Measurements from ENCODE around the gene SIDT1. TPM values are rescaled to one million over a fixed set of nuclear protein-coding genes. Genes with fewer than 3 reads are reported as not detected.

Gene SIDT1
- total RNA-seq, 1 experiment from 2014 or later = not detected

DNA sequence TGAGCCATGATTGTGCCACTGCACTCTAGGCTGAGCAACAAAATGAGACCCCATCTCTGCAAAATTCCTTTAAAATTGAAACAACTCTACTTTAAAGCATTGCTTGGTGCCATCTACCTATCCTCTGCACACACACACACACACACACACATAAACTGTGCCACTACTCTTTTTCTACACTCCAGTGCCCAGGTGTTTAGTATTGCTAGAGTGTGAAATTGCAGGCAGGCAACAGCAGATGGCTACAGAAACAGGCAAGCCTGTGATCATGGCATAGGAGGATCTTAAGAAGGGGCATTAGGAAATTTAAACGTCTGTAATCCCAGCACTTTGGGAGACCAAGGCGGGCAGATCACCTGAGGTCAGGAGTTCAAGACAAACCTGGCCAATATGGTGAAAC is 39.0 kb downstream of the SIDT1 start:
- Histone ChIP-seq H3K27me3 (ENCODE audit: insufficient read depth, low read length) (no peaks in the 10 kb centered on the region), H3K23ac (ENCODE audit: insufficient read length, low read depth, low read length) (no peak overlapping the region), H3K14ac (ENCODE audit: insufficient read depth, low read length) (no peak overlapping the region), H2AFZ (ENCODE audit: low read length) (no peak overlapping the region), H3K4me1 (ENCODE audit: insufficient read depth, low read length) (no peaks in the 10 kb centered on the region), H3K4ac (ENCODE audit: low read depth, low read length) (no peak overlapping the region), H3K27ac (ENCODE audit: insufficient read length, low read depth, low read length) (no peak overlapping the region), H3K79me1 (ENCODE audit: insufficient read depth, low read depth, low read length, poor library complexity, severe bottlenecking) (no peaks in the 10 kb centered on the region), H4K20me1 (ENCODE audit: control insufficient read depth, insufficient read depth, insufficient read length) (no peaks in the 10 kb centered on the region), H4K5ac (ENCODE audit: insufficient read length, low read depth, low read length) (no peak overlapping the region), H3K79me2 (ENCODE audit: insufficient read depth, low read length) (no peaks in the 10 kb centered on the region), H3K56ac (ENCODE audit: insufficient read length, low read depth, low read length) (no peak overlapping the region), H4K91ac (ENCODE audit: insufficient read length, low read depth, low read length) (no peak overlapping the region), H2AK5ac (ENCODE audit: insufficient read length, low read length) (no peak overlapping the region), H4K8ac (replicated peaks; ENCODE audit: insufficient read length, low read depth, low read length) (no peak overlapping the region), H2BK5ac (ENCODE audit: insufficient read length, low read length) (no peak overlapping the region), H2BK15ac (ENCODE audit: low read depth, low read length) (no peak overlapping the region), H3K4me2 (ENCODE audit: insufficient read depth, insufficient read length, low read length) (no peak overlapping the region), H3K9me3 (ENCODE audit: control insufficient read depth, low read depth, low read length) (no peaks in the 10 kb centered on the region), H2BK120ac (ENCODE audit: low read depth, low read length, poor library complexity, severe bottlenecking) (no peak overlapping the region), H3K18ac (ENCODE audit: insufficient read length, low read depth, low read length) (no peak overlapping the region), H3T11ph (ENCODE audit: low read length) (no peak overlapping the region), H3K9ac (ENCODE audit: extremely low read depth, insufficient read length, low read length) (no peak overlapping the region), H2BK20ac (ENCODE audit: low read depth, low read length, poor library complexity, severe bottlenecking) (no peak overlapping the region), H2BK12ac (ENCODE audit: insufficient read length, low read depth, low read length) (no peak overlapping the region), H3K23me2 (ENCODE audit: insufficient read length, low read depth, low read length, poor library complexity, severe bottlenecking) (no peaks in the 10 kb centered on the region)
- Mint-ChIP-seq H3K9me3 (no peaks in the 10 kb centered on the region), H3K4me3 (no peak overlapping the region), H3K4me1 (peaks cover 4 to 5% of the 10 kb centered on the region in 2 experiments), H3K27me3 (ENCODE audit: low read depth) (peaks cover 1% of the 10 kb centered on the region), H3K27ac (no peak overlapping the region), H3K36me3 (ENCODE audit: insufficient read depth in 1 of 3, low read depth in 3 of 3) (no peaks in the 10 kb centered on the region)
- no CpG with 5 or more reads among the region's 2 CpGs for WGBS (ENCODE audit: extremely low coverage, insufficient read length, low lambda C conversion rate)
- no peak for DNase-seq
- TF ChIP-seq, protein P1, sequence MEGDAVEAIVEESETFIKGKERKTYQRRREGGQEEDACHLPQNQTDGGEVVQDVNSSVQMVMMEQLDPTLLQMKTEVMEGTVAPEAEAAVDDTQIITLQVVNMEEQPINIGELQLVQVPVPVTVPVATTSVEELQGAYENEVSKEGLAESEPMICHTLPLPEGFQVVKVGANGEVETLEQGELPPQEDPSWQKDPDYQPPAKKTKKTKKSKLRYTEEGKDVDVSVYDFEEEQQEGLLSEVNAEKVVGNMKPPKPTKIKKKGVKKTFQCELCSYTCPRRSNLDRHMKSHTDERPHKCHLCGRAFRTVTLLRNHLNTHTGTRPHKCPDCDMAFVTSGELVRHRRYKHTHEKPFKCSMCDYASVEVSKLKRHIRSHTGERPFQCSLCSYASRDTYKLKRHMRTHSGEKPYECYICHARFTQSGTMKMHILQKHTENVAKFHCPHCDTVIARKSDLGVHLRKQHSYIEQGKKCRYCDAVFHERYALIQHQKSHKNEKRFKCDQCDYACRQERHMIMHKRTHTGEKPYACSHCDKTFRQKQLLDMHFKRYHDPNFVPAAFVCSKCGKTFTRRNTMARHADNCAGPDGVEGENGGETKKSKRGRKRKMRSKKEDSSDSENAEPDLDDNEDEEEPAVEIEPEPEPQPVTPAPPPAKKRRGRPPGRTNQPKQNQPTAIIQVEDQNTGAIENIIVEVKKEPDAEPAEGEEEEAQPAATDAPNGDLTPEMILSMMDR (conservative IDR thresholded peaks at IDR 0.05) = no peak

All from H9 (cell line).